HEK293 (cell line): Measurements from ENCODE around the gene PLB1.

Experiments
- BCL11B ChIP-seq: fragments of 450-650 bp; formaldehyde crosslinking; IDR thresholded peaks from 2 replicates; pipeline ENCODE4 v1.5.1; 2016; ENCODE audit warnings: low read depth, missing biosample characterization, missing genetic modification characterization
- BCL6B ChIP-seq: fragments of 450-650 bp; formaldehyde crosslinking; IDR thresholded peaks from 2 replicates; pipeline ENCODE4 v1.5.1; 2017; ENCODE audit warnings: missing biosample characterization, missing genetic modification characterization
- HOXC10 ChIP-seq: sonication (generic); formaldehyde crosslinking; IDR thresholded peaks from 2 replicates; pipeline ENCODE4 v1.8.1; 2023; ENCODE audit warnings: mild to moderate bottlenecking, missing genetic modification reagents
- HOXD13 ChIP-seq: sonication (generic); formaldehyde crosslinking; IDR thresholded peaks from 2 replicates; pipeline ENCODE4 v1.8.0; 2022; ENCODE audit warnings: missing genetic modification reagents, borderline replicate concordance
- INSM2 ChIP-seq: fragments of 450-650 bp; formaldehyde crosslinking; IDR thresholded peaks from 2 replicates; pipeline ENCODE4 v1.5.1; 2016; ENCODE audit warnings: missing biosample characterization, missing genetic modification characterization
- PRDM10 ChIP-seq: fragments of 450-650 bp; formaldehyde crosslinking; IDR thresholded peaks from 2 replicates; pipeline ENCODE4 v1.5.1; 2016; ENCODE audit warnings: missing biosample characterization, missing genetic modification characterization
- SCRT2 ChIP-seq: fragments of 450-650 bp; formaldehyde crosslinking; IDR thresholded peaks from 2 replicates; pipeline ENCODE4 v1.5.1; 2016; ENCODE audit warnings: missing biosample characterization, missing genetic modification characterization
- ZBTB1 ChIP-seq: fragments of 450-650 bp; formaldehyde crosslinking; IDR thresholded peaks from 2 replicates; pipeline ENCODE4 v1.5.1; 2016; ENCODE audit warnings: missing biosample characterization, missing genetic modification characterization
- ZFP69B ChIP-seq: fragments of 450-650 bp; formaldehyde crosslinking; IDR thresholded peaks from 2 replicates; pipeline ENCODE4 v1.5.1; 2016; ENCODE audit warnings: missing biosample characterization, missing genetic modification characterization
- ZNF223 ChIP-seq: fragments of 450-650 bp; formaldehyde crosslinking; IDR thresholded peaks from 2 replicates; pipeline ENCODE4 v1.5.1; 2016; ENCODE audit warnings: missing biosample characterization, missing genetic modification characterization
- ZNF23 ChIP-seq: fragments of 450-650 bp; formaldehyde crosslinking; IDR thresholded peaks from 2 replicates; pipeline ENCODE4 v1.5.1; 2016; ENCODE audit warnings: missing biosample characterization, missing genetic modification characterization, borderline replicate concordance
- ZNF239 ChIP-seq: fragments of 450-650 bp; formaldehyde crosslinking; IDR thresholded peaks from 2 replicates; pipeline ENCODE4 v1.5.1; 2016; ENCODE audit warnings: missing biosample characterization, missing genetic modification characterization
- ZNF302 ChIP-seq: fragments of 450-650 bp; formaldehyde crosslinking; IDR thresholded peaks from 2 replicates; pipeline ENCODE4 v1.5.1; 2016; ENCODE audit warnings: missing biosample characterization, missing genetic modification characterization, low read depth
- ZNF391 ChIP-seq: fragments of 450-650 bp; formaldehyde crosslinking; IDR thresholded peaks from 2 replicates; pipeline ENCODE4 v1.5.1; 2016; ENCODE audit warnings: low read depth, missing biosample characterization, missing genetic modification characterization, borderline replicate concordance
- ZNF404 ChIP-seq: fragments of 450-650 bp; formaldehyde crosslinking; IDR thresholded peaks from 2 replicates; pipeline ENCODE4 v1.5.1; 2017; ENCODE audit warnings: missing biosample characterization, missing genetic modification characterization
- ZNF48 ChIP-seq: fragments of 450-650 bp; formaldehyde crosslinking; IDR thresholded peaks from 2 replicates; pipeline ENCODE4 v1.5.1; 2016; ENCODE audit warnings: missing biosample characterization, missing genetic modification characterization
- ZNF501 ChIP-seq: fragments of 450-650 bp; formaldehyde crosslinking; IDR thresholded peaks from 2 replicates; pipeline ENCODE4 v1.5.1; 2016; ENCODE audit warnings: missing biosample characterization, missing genetic modification characterization
- ZNF513 ChIP-seq: fragments of 450-650 bp; IDR thresholded peaks from 2 replicates; pipeline ENCODE4 v1.5.1; 2018; ENCODE audit warnings: missing biosample characterization, missing genetic modification characterization
- ZNF521 ChIP-seq: fragments of 450-650 bp; formaldehyde crosslinking; IDR thresholded peaks from 2 replicates; pipeline ENCODE4 v1.5.1; 2017; ENCODE audit warnings: missing biosample characterization, mild to moderate bottlenecking, missing genetic modification characterization
- ZNF529 ChIP-seq: fragments of 450-650 bp; formaldehyde crosslinking; IDR thresholded peaks from 2 replicates; pipeline ENCODE4 v1.5.1; 2017; ENCODE audit warnings: missing genetic modification characterization, missing biosample characterization; ENCODE audit not compliant: insufficient replicate concordance
- ZNF560 ChIP-seq: fragments of 450-650 bp; formaldehyde crosslinking; IDR thresholded peaks from 2 replicates; pipeline ENCODE4 v1.5.1; 2017; ENCODE audit warnings: missing biosample characterization, missing genetic modification characterization, borderline replicate concordance
- ZNF571 ChIP-seq: fragments of 450-650 bp; formaldehyde crosslinking; IDR thresholded peaks from 2 replicates; pipeline ENCODE4 v1.5.0; 2017; ENCODE audit warnings: missing biosample characterization, missing genetic modification characterization
- ZNF610 ChIP-seq: fragments of 450-650 bp; formaldehyde crosslinking; IDR thresholded peaks from 2 replicates; pipeline ENCODE4 v1.5.1; 2016; ENCODE audit warnings: missing biosample characterization, missing genetic modification characterization, borderline replicate concordance
- ZNF624 ChIP-seq: fragments of 450-650 bp; formaldehyde crosslinking; IDR thresholded peaks from 2 replicates; pipeline ENCODE4 v1.5.1; 2017; ENCODE audit warnings: missing biosample characterization, missing genetic modification characterization
- ZNF660 ChIP-seq: fragments of 450-650 bp; IDR thresholded peaks from 2 replicates; pipeline ENCODE4 v1.5.1; 2018; ENCODE audit warnings: missing biosample characterization, mild to moderate bottlenecking, missing genetic modification characterization
- ZNF670 ChIP-seq: fragments of 450-650 bp; formaldehyde crosslinking; IDR thresholded peaks from 2 replicates; pipeline ENCODE4 v1.5.1; 2016; ENCODE audit warnings: missing biosample characterization, missing genetic modification characterization, low read depth
- ZNF677 ChIP-seq: fragments of 450-650 bp; IDR thresholded peaks from 2 replicates; pipeline ENCODE4 v1.5.0; 2018; ENCODE audit warnings: missing biosample characterization, mild to moderate bottlenecking, missing genetic modification characterization, moderate library complexity
- ZNF707 ChIP-seq: fragments of 450-650 bp; formaldehyde crosslinking; IDR thresholded peaks from 2 replicates; pipeline ENCODE4 v1.5.1; 2016; ENCODE audit warnings: missing biosample characterization, missing genetic modification characterization
- ZNF768 ChIP-seq: fragments of 450-650 bp; formaldehyde crosslinking; IDR thresholded peaks from 2 replicates; pipeline ENCODE4 v1.5.1; 2018; ENCODE audit warnings: missing biosample characterization, mild to moderate bottlenecking, missing genetic modification characterization
- ZNF792 ChIP-seq: fragments of 450-650 bp; formaldehyde crosslinking; IDR thresholded peaks from 2 replicates; pipeline ENCODE4 v1.5.1; 2016; ENCODE audit warnings: missing biosample characterization, missing genetic modification characterization
- ZNF830 ChIP-seq: fragments of 450-650 bp; IDR thresholded peaks from 2 replicates; pipeline ENCODE4 v1.5.0; 2018; ENCODE audit warnings: missing biosample characterization, missing genetic modification characterization, low read depth, mild to moderate bottlenecking, moderate library complexity
- ZSCAN23 ChIP-seq: fragments of 450-650 bp; formaldehyde crosslinking; IDR thresholded peaks from 2 replicates; pipeline ENCODE4 v1.5.1; 2016; ENCODE audit warnings: missing biosample characterization, missing genetic modification characterization
- ZSCAN30 ChIP-seq: fragments of 450-650 bp; IDR thresholded peaks from 2 replicates; pipeline ENCODE4 v1.5.1; 2018; ENCODE audit warnings: missing biosample characterization, mild to moderate bottlenecking, missing genetic modification characterization, moderate library complexity

The PLB1 gene

GRCh38 chr2:28613633-28614501, 118.0 kb downstream of the PLB1 start (continued):
- TF ChIP-seq ZNF624 (tag by site-specific recombination) (no peak), HOXD13 (CRISPR knock-in tag) (no peak), ZBTB1 (no peak), ZNF660 (tag by site-specific recombination) (peak; percentile 71), ZNF707 (tag by site-specific recombination) (no peak), ZNF677 (tag by site-specific recombination) (no peak), INSM2 (tag by site-specific recombination) (0 out of 2 replicates have a peak, but pooled peaks have one; percentile 47), PRDM10 (tag by site-specific recombination) (peak; percentile 97), ZNF48 (no peak), ZSCAN23 (no peak), ZNF792 (tag by site-specific recombination) (no peak), ZNF223 (tag by site-specific recombination) (no peak), ZNF768 (tag by site-specific recombination) (no peak), ZNF302 (tag by site-specific recombination) (no peak), ZNF404 (tag by site-specific recombination) (no peak), ZNF513 (tag by site-specific recombination) (no peak), ZNF571 (tag by site-specific recombination) (no peak), ZNF391 (tag by site-specific recombination) (no peak; the same call in 1 of the 2 replicates), ZNF521 (tag by site-specific recombination) (no peak), ZFP69B (tag by site-specific recombination) (0 out of 2 replicates have a peak, but pooled peaks have one; percentile 35), ZNF560 (tag by site-specific recombination) (no peak), ZNF23 (no peak), ZNF670 (tag by site-specific recombination) (no peak), ZSCAN30 (tag by site-specific recombination) (peak; percentile 37; the same call in 1 of the 2 replicates), ZNF610 (no peak), ZNF830 (tag by site-specific recombination) (no peak), BCL6B (no peak), HOXC10 (CRISPR knock-in tag) (no peak), SCRT2 (peak; percentile 52; the same call in 1 of the 2 replicates), ZNF529 (tag by site-specific recombination) (no peak), ZNF501 (no peak), ZNF239 (no peak), BCL11B (tag by site-specific recombination) (no peak)
